ENCODE results near the gene GLMN. TPM values are rescaled to one million over a fixed set of nuclear protein-coding genes. Genes with fewer than 3 reads are reported as not detected.

The GLMN gene
- total RNA-seq, 2 donors from 2014 or later = 9.0 to 14.2 TPM

DNA sequence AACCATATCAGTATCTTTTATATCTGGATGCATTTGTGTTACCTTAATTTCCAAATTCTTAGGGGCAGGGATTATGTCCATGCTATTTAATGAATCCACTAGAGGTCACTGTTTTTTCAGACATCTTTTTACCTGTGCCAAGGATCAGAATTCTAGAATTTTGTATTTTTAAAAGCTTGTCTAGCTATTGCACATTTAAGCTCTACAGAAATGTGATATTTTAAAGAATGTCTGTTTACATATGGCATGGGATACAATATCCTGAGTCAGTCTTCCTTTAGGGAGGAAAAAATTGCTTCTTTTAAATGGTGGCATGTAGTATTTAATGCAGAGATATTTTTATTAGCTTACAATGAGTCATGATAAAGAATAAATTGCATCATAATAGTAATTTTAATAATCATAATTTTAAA is 11.4 kb upstream of the GLMN start:
- no peak for ATAC-seq (ENCODE audit: insufficient number of reproducible peaks, low FRiP score, low read depth)
- no peaks in the 10 kb centered on the region for H3K36me3 ChIP-seq

DNA sequence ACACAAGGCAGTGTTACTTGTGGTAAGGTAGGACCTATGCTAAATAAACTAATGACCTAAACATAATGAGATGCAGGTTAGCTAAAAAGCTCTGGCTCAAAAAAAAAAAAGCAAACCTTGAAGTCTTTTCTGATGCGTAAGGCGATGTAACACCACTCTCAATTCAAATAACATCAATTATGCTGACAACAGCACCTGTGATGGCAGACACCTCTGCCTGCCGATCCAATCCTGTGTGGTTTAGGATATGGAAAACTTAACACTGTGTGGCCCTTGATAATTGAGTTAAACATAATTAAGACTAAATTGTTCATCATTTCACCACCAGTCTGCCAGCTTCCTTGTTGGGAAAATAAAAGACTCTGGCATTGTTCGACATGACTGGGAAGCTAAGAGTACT is 9.2 kb upstream of the GLMN start:
- Histone ChIP-seq H3K27ac (no peak overlapping the region), H3K36me3 (peaks cover 6% of the 10 kb centered on the region), H3K27me3 (replicated peaks; ENCODE audit: insufficient read depth) (no peaks in the 10 kb centered on the region), H3K4me1 (ENCODE audit: control insufficient read depth in 1 of 2, low read depth in 2 of 2) (no peaks in the 10 kb centered on the region), H3K4me3 (no peak overlapping the region), H3K9me3 (no peaks in the 10 kb centered on the region)
- TF ChIP-seq, protein P1, sequence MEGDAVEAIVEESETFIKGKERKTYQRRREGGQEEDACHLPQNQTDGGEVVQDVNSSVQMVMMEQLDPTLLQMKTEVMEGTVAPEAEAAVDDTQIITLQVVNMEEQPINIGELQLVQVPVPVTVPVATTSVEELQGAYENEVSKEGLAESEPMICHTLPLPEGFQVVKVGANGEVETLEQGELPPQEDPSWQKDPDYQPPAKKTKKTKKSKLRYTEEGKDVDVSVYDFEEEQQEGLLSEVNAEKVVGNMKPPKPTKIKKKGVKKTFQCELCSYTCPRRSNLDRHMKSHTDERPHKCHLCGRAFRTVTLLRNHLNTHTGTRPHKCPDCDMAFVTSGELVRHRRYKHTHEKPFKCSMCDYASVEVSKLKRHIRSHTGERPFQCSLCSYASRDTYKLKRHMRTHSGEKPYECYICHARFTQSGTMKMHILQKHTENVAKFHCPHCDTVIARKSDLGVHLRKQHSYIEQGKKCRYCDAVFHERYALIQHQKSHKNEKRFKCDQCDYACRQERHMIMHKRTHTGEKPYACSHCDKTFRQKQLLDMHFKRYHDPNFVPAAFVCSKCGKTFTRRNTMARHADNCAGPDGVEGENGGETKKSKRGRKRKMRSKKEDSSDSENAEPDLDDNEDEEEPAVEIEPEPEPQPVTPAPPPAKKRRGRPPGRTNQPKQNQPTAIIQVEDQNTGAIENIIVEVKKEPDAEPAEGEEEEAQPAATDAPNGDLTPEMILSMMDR (IDR thresholded peaks at IDR 0.05) = no peak
- no peak for ATAC-seq (ENCODE audit: insufficient number of reproducible peaks, low FRiP score, low read depth)
- DNase-seq (ENCODE audit: low spot score) = no peak

More for the DNA sequence above, 11.4 kb upstream of the GLMN start:
- Histone ChIP-seq H3K27me3 (replicated peaks; ENCODE audit: insufficient read depth) (no peaks in the 10 kb centered on the region), H3K9me3 (no peaks in the 10 kb centered on the region), H3K4me1 (ENCODE audit: control insufficient read depth in 1 of 2, low read depth in 2 of 2) (no peaks in the 10 kb centered on the region), H3K27ac (no peak overlapping the region), H3K4me3 (no peak overlapping the region)
- TF ChIP-seq, protein P1 (IDR thresholded peaks at IDR 0.05) = peak; percentile 25
- DNase-seq (ENCODE audit: low spot score) = no peak

DNA sequence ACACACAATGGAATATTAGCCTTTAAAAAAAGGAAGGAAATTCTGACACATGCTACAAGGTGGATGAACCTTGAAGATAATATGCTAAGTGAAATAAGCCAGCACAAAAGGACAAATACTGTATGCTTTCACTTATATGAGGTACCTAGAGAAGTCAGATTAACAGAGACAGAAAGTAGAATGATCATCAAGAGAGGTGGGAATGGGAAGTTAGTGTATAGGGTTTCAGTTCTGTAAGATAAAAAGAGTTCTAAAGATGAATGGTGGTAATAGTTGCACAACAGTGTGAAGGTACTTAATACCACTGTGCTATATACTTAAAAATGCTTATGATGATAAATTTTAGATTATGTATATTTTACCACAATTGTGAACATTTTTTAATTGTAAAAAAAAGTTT is 7.2 kb upstream of the GLMN start:
- Histone ChIP-seq H3K4me3 (no peak overlapping the region), H3K27me3 (replicated peaks; ENCODE audit: insufficient read depth) (no peaks in the 10 kb centered on the region), H3K27ac (no peak overlapping the region), H3K4me1 (ENCODE audit: control insufficient read depth in 1 of 2, low read depth in 2 of 2) (no peaks in the 10 kb centered on the region), H3K9me3 (no peaks in the 10 kb centered on the region), H3K36me3 (peaks cover 6% of the 10 kb centered on the region)
- DNase-seq (ENCODE audit: low spot score) (no peak), ATAC-seq (ENCODE audit: insufficient number of reproducible peaks, low FRiP score, low read depth) (no peak)
- TF ChIP-seq, protein P1 (IDR thresholded peaks at IDR 0.05) = no peak

DNA sequence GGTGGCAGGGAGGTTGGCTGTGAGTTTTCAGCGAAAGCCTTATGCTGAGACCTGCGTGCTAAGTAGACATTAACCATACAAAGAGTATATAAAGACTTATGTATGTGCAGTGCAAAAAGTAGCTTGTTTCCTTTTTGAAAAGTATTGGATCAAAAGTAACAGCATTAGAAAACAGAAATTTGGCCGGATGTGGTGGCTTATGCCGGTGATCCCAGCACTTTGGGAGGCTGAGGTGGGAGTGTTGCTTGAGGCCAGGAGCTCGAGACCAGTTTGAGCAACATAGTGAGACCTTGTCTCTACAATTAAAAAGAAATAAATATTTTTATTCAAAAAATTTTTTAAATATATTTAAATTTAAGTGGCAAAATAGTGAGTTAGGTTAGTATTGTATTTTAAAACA is 2.2 kb upstream of the GLMN start:
- TF ChIP-seq, protein P1 (IDR thresholded peaks at IDR 0.05) = no peak

DNA sequence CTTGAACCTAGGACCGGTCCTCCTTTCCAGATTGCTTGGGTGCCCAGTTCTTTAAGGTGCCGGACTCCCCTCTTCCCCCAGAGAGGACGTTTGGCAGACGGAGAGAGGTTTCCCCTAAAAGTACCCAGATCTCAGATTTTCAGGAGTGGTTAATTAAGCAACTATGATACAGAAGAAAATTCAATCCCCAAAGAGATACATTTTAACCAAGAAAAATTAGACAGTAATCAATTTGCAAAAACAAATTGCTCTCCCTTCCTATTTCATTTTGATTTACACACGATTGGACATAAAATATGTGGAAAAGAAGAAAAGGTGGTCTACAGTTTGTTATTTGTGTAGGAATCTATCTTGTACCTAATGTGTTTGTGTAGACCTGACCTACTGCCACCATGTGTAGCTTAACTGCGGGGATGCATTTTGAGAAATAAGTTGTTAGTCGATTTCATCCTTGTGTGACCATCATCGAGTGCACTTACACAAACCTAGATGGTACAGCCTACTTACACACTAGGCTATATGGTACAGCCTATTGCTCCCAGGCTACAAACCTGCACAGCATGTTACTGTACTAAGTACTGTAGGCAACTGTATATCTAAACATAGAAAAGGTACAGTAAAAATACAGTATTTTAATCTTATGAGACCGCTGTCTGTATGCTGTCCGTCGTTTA is 827 bp upstream of the GLMN start:
- H3K9me3 ChIP-seq = no peaks in the 10 kb centered on the region
- peak overlapping the region; percentile 93 for H3K4me3 ChIP-seq
- H3K36me3 ChIP-seq = peaks cover 2% of the 10 kb centered on the region
- DNase-seq (ENCODE audit: low spot score) (no peak), ATAC-seq (ENCODE audit: insufficient number of reproducible peaks, low FRiP score, low read depth) (no peak)
- TF ChIP-seq, protein P1 (IDR thresholded peaks at IDR 0.05) = no peak
- no peaks in the 10 kb centered on the region for H3K27me3 ChIP-seq (replicated peaks; ENCODE audit: insufficient read depth)
- peak overlapping the region in 1 of 2 donors; percentile 87 for H3K27ac ChIP-seq
- H3K4me1 ChIP-seq (ENCODE audit: control insufficient read depth in 1 of 2, low read depth in 2 of 2) = peaks cover 6 to 21% of the 10 kb centered on the region in 2 donors

More for the DNA sequence above, 2.2 kb upstream of the GLMN start:
- no peak for DNase-seq (ENCODE audit: low spot score)
- Histone ChIP-seq H3K4me1 (ENCODE audit: control insufficient read depth in 1 of 2, low read depth in 2 of 2) (peaks cover 6 to 21% of the 10 kb centered on the region in 2 donors), H3K4me3 (no peak overlapping the region), H3K27ac (no peak overlapping the region), H3K9me3 (no peaks in the 10 kb centered on the region), H3K36me3 (peaks cover 6% of the 10 kb centered on the region), H3K27me3 (replicated peaks; ENCODE audit: insufficient read depth) (no peaks in the 10 kb centered on the region)
- no peak for ATAC-seq (ENCODE audit: insufficient number of reproducible peaks, low FRiP score, low read depth)
